ENCODE results near the gene DCTN1. TPM values are rescaled to one million over a fixed set of nuclear protein-coding genes. Genes with fewer than 3 reads are reported as not detected.

DCTN1 gene
- total RNA-seq, 1 experiment from 2014 or later: 117 TPM

DNA sequence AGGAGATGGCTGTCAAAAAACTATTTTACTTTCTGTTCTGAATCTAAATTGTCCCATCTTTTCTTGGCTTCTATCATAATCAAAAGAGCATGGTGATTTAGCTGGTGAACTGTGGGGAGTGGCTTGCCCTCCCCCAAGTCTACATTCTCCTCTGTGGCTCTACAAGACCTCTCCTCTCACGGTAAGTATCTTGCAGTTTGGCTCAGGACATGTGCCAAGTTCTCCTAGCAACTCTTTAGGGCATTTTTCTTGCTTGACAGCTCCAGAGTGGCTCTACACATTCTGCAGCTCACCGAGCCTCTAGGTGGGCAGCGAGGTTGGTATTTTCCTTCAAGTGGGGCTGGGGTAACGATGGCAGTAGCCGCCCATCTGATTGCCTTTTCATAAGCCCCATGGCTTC lies 66.0 kb downstream of the DCTN1 start:
- Mint-ChIP-seq H3K27ac (ENCODE audit: low read depth, unreplicated experiment) (no peak overlapping the region), H3K4me3 (ENCODE audit: unreplicated experiment) (no peak overlapping the region), H3K9me3 (ENCODE audit: unreplicated experiment) (no peaks in the 10 kb centered on the region), H3K4me1 (ENCODE audit: insufficient read depth, unreplicated experiment) (peaks cover 5% of the 10 kb centered on the region), H3K27me3 (ENCODE audit: insufficient read depth, unreplicated experiment) (peaks cover 22% of the 10 kb centered on the region), H3K36me3 (ENCODE audit: insufficient read depth, unreplicated experiment) (peaks cover 6% of the 10 kb centered on the region)
- intact Hi-C loops (cut with micrococcal nuclease): no loop called here
- ChIA-PET POLR2A (no interaction called here), CTCF (no interaction called here)
- no peak for DNase-seq (ENCODE audit: unreplicated experiment)
- BruUV-seq (replicated peaks): no TSS peak
- TF ChIP-seq, protein P1, sequence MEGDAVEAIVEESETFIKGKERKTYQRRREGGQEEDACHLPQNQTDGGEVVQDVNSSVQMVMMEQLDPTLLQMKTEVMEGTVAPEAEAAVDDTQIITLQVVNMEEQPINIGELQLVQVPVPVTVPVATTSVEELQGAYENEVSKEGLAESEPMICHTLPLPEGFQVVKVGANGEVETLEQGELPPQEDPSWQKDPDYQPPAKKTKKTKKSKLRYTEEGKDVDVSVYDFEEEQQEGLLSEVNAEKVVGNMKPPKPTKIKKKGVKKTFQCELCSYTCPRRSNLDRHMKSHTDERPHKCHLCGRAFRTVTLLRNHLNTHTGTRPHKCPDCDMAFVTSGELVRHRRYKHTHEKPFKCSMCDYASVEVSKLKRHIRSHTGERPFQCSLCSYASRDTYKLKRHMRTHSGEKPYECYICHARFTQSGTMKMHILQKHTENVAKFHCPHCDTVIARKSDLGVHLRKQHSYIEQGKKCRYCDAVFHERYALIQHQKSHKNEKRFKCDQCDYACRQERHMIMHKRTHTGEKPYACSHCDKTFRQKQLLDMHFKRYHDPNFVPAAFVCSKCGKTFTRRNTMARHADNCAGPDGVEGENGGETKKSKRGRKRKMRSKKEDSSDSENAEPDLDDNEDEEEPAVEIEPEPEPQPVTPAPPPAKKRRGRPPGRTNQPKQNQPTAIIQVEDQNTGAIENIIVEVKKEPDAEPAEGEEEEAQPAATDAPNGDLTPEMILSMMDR (IDR thresholded peaks at IDR 0.05; ENCODE audit: unreplicated experiment): no peak

DNA sequence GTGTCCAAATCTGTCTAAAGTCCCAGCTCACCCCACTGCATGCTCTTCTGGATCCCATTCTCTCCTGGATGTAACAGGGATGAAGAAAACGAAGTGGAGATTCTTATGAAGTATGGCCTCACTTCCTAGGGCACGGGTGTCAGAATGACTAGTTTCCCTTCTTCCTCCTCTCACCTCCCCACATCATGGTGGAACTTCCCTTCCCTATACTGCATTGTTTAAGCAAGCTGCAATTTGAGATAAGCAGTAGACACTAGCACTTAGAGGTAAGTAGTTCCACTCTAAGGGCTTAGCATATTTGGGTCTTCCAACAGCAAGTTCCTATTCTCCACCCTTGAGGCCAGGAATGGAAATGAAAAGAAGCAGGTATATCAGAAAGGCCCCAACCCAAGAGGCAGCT lies 66.6 kb downstream of the DCTN1 start:
- Mint-ChIP-seq H3K4me1 (ENCODE audit: insufficient read depth, unreplicated experiment) (peaks cover 5% of the 10 kb centered on the region), H3K36me3 (ENCODE audit: insufficient read depth, unreplicated experiment) (peaks cover 6% of the 10 kb centered on the region), H3K9me3 (ENCODE audit: unreplicated experiment) (no peaks in the 10 kb centered on the region), H3K27ac (ENCODE audit: low read depth, unreplicated experiment) (no peak overlapping the region), H3K4me3 (ENCODE audit: unreplicated experiment) (no peak overlapping the region), H3K27me3 (ENCODE audit: insufficient read depth, unreplicated experiment) (peaks cover 22% of the 10 kb centered on the region)
- no TSS peak for BruUV-seq (replicated peaks)
- DNase-seq (ENCODE audit: unreplicated experiment): no peak
- TF ChIP-seq, protein P1 (IDR thresholded peaks at IDR 0.05; ENCODE audit: unreplicated experiment): no peak
- intact Hi-C loops (cut with micrococcal nuclease): no loop called here
- POLR2A ChIA-PET: no interaction called here
- CTCF ChIA-PET: interaction anchor here (1.0 to 1.1 kb wide), 2 partner anchors 22 to 210 kb away, joined by 3 to 4 read pairs; no protein-coding TSS in a partner anchor

DNA sequence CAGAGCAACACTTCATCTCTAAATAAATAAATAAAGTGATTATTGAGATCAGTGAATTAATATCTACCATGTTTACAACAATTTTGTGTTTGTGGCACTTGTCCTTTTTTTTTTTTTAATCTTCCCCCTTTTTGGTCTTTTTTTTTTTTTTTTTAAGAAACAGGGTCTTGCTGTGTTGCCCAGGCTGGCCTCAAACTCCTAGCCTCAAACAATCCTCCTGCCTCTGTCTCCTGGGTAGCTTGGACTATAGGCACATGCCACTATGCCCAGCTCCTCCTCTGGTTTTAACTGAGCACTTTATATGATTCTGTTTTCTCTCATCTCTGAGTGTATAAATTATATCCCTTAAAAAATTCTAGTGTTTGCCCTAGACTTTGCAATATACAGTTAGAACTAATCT lies 67.2 kb downstream of the DCTN1 start:
- no peak for DNase-seq (ENCODE audit: unreplicated experiment)
- no peak overlapping the region for H3K4me3 Mint-ChIP-seq (ENCODE audit: unreplicated experiment)
- no peak overlapping the region for H3K27ac Mint-ChIP-seq (ENCODE audit: low read depth, unreplicated experiment)
- POLR2A ChIA-PET: no interaction called here
- peaks cover 22% of the 10 kb centered on the region for H3K27me3 Mint-ChIP-seq (ENCODE audit: insufficient read depth, unreplicated experiment)
- BruUV-seq (replicated peaks): no TSS peak
- H3K4me1 Mint-ChIP-seq (ENCODE audit: insufficient read depth, unreplicated experiment): peaks cover 5% of the 10 kb centered on the region
- H3K9me3 Mint-ChIP-seq (ENCODE audit: unreplicated experiment): no peaks in the 10 kb centered on the region
- CTCF ChIA-PET: interaction anchor here (1.0 to 1.1 kb wide), 3 partner anchors 23 to 210 kb away, joined by 3 to 4 read pairs (median 3); no protein-coding TSS in a partner anchor
- TF ChIP-seq, protein P1 (IDR thresholded peaks at IDR 0.05; ENCODE audit: unreplicated experiment): no peak
- H3K36me3 Mint-ChIP-seq (ENCODE audit: insufficient read depth, unreplicated experiment): peaks cover 6% of the 10 kb centered on the region
- intact Hi-C loops (cut with micrococcal nuclease): no loop called here

Other genes with a start within 250 kb of the DCTN1 start
- 72.5 and 83.8 TPM in 2 replicates for gene BOLA3, start 232.4 kb downstream of the DCTN1 start, total RNA-seq (2022)
- 92.6 and 97.5 TPM in 2 replicates for gene MOB1A, start 201.4 kb downstream of the DCTN1 start, total RNA-seq (2022)
- 387 and 470 TPM in 2 replicates for gene MTHFD2, start 181.7 kb downstream of the DCTN1 start, total RNA-seq (2022)
- gene SLC4A5, start 36.9 kb downstream of the DCTN1 start, total RNA-seq (2022): 0.12 and 0.70 TPM in 2 replicates
- 4.3 and 5.6 TPM in 2 replicates for gene C2orf81, start 41.3 kb upstream of the DCTN1 start, total RNA-seq (2022)
- gene WDR54, start 41.4 kb upstream of the DCTN1 start, total RNA-seq (2022): 16.4 and 19.9 TPM in 2 replicates
- 49.1 and 63.0 TPM in 2 replicates for gene RTKN, start 61.6 kb upstream of the DCTN1 start, total RNA-seq (2022)
- 34.6 and 36.0 TPM in 2 replicates for gene INO80B, start 74.8 kb upstream of the DCTN1 start, total RNA-seq (2022)
- gene WBP1, start 78.1 kb upstream of the DCTN1 start, total RNA-seq (2022): 45.7 and 46.5 TPM in 2 replicates
- 60.4 and 67.9 TPM in 2 replicates for gene MOGS, start 85.1 kb upstream of the DCTN1 start, total RNA-seq (2022)
- 115 and 123 TPM in 2 replicates for gene MRPL53, start 92.4 kb upstream of the DCTN1 start, total RNA-seq (2022)
- gene CCDC142, start 102.7 kb upstream of the DCTN1 start, total RNA-seq (2022): 10.1 and 16.4 TPM in 2 replicates
- 17.6 and 18.1 TPM in 2 replicates for gene TTC31, start 102.8 kb upstream of the DCTN1 start, total RNA-seq (2022)
- not detected in 2 replicates for gene LBX2, start 119.3 kb upstream of the DCTN1 start, total RNA-seq (2022)
- 37.5 and 41.6 TPM in 2 replicates for gene PCGF1, start 127.4 kb upstream of the DCTN1 start, total RNA-seq (2022)
- gene TLX2, start 134.1 kb upstream of the DCTN1 start, total RNA-seq (2022): not detected in 2 replicates
- 4.3 and 4.7 TPM in 2 replicates for gene DQX1, start 145.9 kb upstream of the DCTN1 start, total RNA-seq (2022)
- gene AUP1, start 149.4 kb upstream of the DCTN1 start, total RNA-seq (2022): 138 and 140 TPM in 2 replicates
- 27.6 and 33.0 TPM in 2 replicates for gene HTRA2, start 149.6 kb upstream of the DCTN1 start, total RNA-seq (2022)
- 0.93 and 1.2 TPM in 2 replicates for gene LOXL3, start 173.6 kb upstream of the DCTN1 start, total RNA-seq (2022)
- 3.4 and 4.6 TPM in 2 replicates for gene DOK1, start 174.4 kb upstream of the DCTN1 start, total RNA-seq (2022)

Data from MCF 10A (cell line).